ENCODE measurements around the gene FGF10.

DNA sequence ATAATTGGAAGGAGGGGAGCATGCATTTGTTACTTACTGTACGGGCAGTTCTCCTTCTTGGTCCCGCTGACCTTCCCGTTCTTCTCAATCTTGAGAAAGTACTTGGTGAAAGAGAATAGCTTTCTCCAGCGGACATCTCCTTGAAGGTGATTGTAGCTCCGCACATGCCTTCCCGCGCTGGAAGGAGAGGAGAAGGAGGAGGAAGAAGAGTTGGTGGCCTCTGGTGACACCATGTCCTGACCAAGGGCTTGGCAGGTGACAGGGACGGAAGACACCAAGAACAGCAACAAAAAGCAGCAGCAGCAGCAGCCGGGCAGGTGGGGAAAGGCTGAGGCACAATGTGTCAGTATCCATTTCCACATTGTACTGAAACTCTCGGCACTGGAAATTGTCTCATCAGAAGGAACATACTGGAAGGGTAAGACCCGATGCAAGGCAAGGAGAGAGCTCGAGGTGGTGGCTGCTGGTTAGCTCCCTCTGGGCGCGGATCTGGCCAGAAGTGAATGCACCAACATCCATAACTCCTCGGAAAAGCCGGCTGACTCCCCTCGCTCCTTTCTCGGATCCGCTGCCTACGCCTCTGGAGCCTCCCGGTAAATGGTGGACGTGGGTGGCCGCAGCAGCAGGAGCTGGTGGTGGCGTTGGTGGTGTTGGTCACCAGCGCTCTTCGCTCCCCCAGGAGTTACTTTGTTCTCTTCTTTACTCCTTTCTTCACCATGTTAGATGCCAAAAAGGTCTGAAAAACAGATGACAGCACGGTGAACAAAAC, 715 bp downstream of the FGF10 start:
- TF ChIP-seq CTCF (IDR thresholded peaks at IDR 0.05) (no peak), POLR2A (IDR thresholded peaks at IDR 0.05) (no peak)
